Coronary artery (tissue), 2 donors: Measurements from ENCODE around the gene ERGIC3.
"Not testable (repeated sequence)": the region's sequence is repeated elsewhere in the genome, so short reads cannot be mapped to it uniquely, and the experiment has no call there.

Source experiments
- DNase-seq: peaks from one replicate; pipeline ENCODE4 v3.0.0-alpha.2; 2017; ENCODE audit warnings: low spot score
- H3K27ac ChIP-seq, 2 donors: fragments of 200-600 bp; sonication (generic); one replicate each; pipeline ENCODE4 v1.5.1; 2016 to 2019
- H3K4me3 ChIP-seq: fragments of 200-600 bp; sonication (generic); 2 replicates; pipeline ENCODE4 v1.5.1; 2016; ENCODE audit warnings: mild to moderate bottlenecking, moderate library complexity
- TF ChIP-seq, protein P1 (sequence below): fragments of 200-600 bp; sonication (generic); IDR thresholded peaks from one replicate; pipeline ENCODE4 v1.5.1; 2019; ENCODE audit warnings: antibody characterized with exemption

ERGIC3 gene

DNA sequence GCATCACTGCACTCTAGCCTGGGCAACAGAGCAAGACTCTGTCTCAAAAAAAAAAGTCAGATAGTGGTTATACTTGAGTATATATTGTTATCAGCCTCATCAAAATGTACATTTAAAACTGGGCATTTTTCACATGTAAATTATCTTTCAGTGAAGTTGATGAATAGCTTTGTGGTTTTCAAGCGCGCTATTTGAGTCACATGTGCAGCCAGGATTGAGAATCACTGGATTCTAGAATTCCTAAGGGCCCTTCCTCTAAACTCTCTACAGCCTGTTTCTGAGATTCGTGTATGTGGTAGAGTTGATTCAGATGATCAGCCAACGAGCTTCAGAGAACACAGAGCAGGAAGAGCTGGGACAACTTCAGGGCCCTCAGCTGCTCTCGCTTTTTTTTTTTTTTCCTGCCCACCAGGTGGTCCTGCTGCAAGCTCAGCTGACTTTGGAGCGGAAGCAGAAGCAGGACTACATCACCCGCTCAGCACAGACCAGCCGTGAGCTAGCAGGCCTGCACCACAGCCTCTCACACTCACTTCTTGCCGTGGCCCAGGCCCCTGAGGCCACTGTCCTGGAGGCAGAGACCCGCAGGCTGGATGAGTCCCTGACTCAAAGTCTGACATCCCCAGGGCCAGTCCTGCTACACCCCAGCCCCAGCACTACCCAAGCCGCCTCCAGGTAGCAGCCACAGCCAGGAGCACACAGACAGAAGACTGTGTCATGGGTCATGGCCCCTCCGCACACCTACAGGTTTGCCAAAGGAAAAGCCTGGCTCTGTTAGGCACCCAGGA lies 30.7 kb upstream of the ERGIC3 start:
- no peak for DNase-seq
- Histone ChIP-seq H3K27ac (no peak overlapping the region), H3K4me3 (no peak overlapping the region)
- TF ChIP-seq, protein P1, sequence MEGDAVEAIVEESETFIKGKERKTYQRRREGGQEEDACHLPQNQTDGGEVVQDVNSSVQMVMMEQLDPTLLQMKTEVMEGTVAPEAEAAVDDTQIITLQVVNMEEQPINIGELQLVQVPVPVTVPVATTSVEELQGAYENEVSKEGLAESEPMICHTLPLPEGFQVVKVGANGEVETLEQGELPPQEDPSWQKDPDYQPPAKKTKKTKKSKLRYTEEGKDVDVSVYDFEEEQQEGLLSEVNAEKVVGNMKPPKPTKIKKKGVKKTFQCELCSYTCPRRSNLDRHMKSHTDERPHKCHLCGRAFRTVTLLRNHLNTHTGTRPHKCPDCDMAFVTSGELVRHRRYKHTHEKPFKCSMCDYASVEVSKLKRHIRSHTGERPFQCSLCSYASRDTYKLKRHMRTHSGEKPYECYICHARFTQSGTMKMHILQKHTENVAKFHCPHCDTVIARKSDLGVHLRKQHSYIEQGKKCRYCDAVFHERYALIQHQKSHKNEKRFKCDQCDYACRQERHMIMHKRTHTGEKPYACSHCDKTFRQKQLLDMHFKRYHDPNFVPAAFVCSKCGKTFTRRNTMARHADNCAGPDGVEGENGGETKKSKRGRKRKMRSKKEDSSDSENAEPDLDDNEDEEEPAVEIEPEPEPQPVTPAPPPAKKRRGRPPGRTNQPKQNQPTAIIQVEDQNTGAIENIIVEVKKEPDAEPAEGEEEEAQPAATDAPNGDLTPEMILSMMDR: no peak

DNA sequence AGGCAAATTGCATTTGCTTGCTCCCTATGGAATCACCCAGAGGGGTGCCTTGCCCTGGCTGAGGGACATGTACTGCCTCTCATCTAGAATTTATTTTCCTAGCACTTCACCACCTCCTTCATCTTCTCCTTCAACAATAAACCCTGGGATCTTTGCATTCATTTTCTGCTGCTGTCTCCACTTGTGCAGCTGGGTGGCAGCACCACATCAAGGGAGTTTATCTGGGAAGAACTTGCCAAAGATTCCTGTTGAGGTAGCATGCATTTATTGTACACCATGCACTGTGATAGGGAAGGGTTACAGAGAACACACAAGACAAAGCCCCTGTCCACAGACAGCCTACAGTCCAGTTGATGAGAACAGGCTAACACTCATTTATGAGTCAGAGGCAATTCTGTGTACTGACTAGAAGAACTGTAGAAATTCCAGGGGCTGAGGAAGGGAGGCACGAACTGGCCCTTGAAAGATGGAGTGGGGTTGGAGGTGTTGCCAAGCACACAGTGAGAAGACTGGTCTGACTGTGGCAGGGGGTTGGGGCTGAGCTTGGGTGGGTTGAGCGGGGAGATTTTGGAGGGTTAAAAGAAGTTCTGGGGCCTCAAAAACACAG lies 30.0 kb upstream of the ERGIC3 start:
- DNase-seq: no peak
- Histone ChIP-seq H3K4me3 (no peak overlapping the region), H3K27ac (no peak overlapping the region)
- TF ChIP-seq, protein P1: peak; percentile 22

DNA sequence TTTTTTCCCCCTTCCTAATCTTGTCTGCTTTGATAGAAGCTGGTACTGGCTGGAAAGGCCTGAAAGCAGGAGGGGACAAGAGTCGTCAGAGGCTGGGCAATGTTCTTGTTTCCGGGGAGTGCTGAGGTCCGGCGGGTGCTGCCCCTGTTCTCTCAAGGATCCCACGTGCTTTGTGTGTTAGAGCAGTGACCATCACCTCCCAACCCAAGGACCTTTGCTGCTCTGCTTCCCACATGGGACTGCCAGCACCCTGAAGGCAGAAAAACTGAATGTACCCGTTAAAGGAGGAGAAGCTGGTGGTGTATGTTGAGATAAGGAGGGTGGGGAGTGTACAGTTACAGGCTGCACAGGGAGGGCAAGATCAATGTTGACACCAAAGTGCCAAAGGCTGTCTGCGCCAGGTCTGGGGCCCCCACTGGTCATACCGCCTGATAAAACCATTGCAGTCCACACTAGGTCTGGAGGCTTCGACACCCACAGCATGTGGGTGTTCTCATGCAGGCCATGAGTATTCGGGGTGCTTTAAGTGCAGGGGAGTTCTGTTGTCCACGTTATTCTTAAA lies 27.4 kb upstream of the ERGIC3 start:
- Histone ChIP-seq H3K27ac (no peak overlapping the region), H3K4me3 (no peak overlapping the region)
- TF ChIP-seq, protein P1: no peak
- no peak for DNase-seq

DNA sequence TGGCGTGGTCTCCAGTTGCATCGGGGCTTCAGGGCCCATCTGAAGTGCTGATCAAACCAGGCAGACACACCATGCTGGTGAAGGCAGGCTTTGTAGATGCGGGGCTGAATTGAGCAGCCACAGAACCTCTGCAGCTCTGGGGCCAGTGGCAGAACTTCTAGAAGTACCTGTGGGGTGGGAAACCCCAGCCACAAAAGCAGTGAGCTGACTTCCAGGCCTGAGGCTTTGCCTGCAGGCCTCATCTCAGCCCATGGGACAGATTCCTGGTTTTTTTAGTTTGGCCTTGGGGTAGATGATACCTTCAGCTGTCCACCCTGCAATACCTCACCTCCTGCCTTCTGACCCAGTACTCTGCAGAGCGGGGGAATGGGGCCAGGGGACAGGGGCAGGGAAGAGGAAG lies 26.5 kb upstream of the ERGIC3 start:
- H3K4me3 ChIP-seq: no peak overlapping the region
- TF ChIP-seq, protein P1: no peak
- DNase-seq: no peak
- no peak overlapping the region for H3K27ac ChIP-seq

DNA sequence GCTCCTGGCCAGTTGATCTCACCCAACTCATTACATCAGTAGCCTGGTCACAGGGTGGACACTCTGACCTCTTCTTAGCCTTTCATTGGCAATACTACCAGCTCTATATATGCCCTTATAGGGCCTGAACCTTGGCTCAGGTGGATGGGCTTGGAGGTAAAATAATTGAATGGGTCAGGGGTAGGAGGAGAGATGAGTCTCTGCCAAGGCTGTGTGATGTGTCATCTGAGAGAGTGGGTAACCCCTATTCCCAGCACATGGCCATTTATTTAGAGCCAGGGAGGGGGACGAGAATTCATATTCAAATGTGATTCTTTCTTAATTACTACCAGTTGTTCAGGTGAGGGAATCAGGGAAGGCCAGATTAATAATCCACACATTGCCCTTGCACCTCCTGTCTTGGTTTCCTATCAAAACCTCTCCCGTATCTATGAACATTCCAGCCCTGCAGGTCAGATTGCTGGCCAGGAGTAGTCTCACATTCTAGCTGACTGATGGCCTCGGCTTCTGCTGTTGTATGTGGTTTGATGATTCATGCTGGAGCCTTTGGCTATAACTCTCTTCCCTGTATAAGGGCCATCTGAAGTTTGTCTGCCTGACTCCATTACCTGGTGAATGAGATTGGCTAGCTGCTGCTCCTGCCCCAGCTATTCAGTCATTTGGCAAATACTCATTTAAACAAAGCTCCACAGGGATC lies 25.8 kb upstream of the ERGIC3 start:
- Histone ChIP-seq H3K27ac (no peak overlapping the region), H3K4me3 (no peak overlapping the region)
- TF ChIP-seq, protein P1: no peak
- DNase-seq: no peak

DNA sequence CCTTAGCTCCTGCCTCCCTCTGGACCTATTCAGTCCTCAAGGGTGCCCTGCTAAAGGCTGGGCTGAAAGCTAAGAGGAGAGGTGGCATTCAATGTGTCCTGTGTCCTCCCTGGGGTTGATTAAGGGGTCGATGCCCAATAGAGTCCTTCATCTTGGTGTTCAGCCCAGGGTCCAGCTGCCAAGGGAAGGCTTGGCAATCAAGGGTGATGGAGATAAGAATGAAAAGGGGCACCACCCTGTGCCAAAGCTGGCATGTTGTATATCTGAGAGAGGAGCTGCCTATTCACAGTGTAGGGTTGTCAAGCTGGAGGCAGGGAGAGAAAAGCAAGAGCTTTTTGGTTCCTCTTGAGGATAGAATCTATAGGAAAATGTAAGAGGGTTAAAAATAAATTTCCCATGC lies 24.8 kb upstream of the ERGIC3 start:
- TF ChIP-seq, protein P1: no peak
- no peak overlapping the region for H3K27ac ChIP-seq
- no peak for DNase-seq
- H3K4me3 ChIP-seq: no peak overlapping the region

DNA sequence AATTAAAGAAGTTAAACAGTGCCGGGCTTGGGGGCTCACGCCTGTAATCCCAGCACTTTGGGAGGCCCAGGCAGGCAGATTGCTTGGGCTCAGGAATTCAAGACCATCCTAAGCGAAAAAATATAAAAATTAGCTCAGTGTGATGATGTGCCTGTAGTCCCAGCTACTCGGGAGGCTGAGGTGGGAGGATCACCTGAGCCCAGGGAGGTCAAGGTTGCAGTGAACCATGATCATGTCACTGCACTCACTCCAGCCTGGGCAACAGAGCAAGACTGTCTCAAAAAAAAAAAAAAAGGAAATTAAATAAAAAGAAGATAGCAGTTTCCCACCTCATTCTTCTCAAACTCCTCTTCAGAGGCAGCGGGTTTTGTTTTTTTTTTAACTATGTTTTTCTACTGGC lies 24.1 kb upstream of the ERGIC3 start:
- not testable (repeated sequence) for H3K4me3 ChIP-seq, DNase-seq, H3K27ac ChIP-seq
